ENCODE data around the gene KPTN.

KPTN gene

DNA sequence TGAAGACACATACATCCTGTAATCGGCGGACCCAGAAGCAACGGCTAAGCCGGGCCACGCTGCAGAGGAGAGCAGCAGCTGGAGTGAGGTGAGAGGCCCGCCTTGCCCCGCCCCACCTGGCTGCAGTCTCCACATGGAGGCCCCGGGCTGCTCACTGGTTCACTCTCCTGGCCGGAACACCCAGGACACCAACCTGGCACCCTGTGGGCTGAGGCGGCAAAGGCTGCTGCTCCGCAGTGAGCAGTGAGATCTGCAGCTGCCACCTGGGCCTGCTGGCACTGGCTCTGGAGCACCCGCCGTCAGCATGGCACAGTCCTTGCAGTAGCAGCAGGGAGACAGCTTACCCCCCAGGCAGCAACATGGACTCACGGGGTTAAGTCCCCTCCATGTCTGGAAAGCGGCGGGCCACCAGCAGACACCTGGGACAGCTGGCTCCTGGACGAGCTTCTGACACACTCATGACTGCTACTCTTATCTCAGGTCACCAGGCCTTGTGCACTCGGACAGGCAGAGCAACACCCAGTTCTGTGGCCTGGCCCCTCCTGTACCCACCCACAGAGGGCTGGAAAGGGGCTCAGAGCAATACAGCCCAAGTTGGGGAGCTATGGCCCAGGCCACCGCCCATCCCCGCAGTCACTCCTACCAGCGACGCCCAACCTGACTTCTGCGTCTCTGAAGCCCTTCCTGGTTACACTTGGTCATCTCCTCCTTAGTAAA is 13.2 kb upstream of the KPTN start:
- Histone ChIP-seq H3K9me3 (no peaks in the 10 kb centered on the region), H3K27ac (no peak overlapping the region), H3K4me3 (ENCODE audit: low read depth in 1 of 2, low read length in 1 of 2) (no peak overlapping the region), H3K36me3 (peaks cover 97% of the 10 kb centered on the region), H3K27me3 (no peaks in the 10 kb centered on the region), H3K4me1 (ENCODE audit: control insufficient read depth in 1 of 2, insufficient read depth in 1 of 2, low read depth in 1 of 2, low read length in 1 of 2) (no peaks in the 10 kb centered on the region)
- TF ChIP-seq, protein P1, sequence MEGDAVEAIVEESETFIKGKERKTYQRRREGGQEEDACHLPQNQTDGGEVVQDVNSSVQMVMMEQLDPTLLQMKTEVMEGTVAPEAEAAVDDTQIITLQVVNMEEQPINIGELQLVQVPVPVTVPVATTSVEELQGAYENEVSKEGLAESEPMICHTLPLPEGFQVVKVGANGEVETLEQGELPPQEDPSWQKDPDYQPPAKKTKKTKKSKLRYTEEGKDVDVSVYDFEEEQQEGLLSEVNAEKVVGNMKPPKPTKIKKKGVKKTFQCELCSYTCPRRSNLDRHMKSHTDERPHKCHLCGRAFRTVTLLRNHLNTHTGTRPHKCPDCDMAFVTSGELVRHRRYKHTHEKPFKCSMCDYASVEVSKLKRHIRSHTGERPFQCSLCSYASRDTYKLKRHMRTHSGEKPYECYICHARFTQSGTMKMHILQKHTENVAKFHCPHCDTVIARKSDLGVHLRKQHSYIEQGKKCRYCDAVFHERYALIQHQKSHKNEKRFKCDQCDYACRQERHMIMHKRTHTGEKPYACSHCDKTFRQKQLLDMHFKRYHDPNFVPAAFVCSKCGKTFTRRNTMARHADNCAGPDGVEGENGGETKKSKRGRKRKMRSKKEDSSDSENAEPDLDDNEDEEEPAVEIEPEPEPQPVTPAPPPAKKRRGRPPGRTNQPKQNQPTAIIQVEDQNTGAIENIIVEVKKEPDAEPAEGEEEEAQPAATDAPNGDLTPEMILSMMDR (IDR thresholded peaks at IDR 0.05) = no peak

DNA sequence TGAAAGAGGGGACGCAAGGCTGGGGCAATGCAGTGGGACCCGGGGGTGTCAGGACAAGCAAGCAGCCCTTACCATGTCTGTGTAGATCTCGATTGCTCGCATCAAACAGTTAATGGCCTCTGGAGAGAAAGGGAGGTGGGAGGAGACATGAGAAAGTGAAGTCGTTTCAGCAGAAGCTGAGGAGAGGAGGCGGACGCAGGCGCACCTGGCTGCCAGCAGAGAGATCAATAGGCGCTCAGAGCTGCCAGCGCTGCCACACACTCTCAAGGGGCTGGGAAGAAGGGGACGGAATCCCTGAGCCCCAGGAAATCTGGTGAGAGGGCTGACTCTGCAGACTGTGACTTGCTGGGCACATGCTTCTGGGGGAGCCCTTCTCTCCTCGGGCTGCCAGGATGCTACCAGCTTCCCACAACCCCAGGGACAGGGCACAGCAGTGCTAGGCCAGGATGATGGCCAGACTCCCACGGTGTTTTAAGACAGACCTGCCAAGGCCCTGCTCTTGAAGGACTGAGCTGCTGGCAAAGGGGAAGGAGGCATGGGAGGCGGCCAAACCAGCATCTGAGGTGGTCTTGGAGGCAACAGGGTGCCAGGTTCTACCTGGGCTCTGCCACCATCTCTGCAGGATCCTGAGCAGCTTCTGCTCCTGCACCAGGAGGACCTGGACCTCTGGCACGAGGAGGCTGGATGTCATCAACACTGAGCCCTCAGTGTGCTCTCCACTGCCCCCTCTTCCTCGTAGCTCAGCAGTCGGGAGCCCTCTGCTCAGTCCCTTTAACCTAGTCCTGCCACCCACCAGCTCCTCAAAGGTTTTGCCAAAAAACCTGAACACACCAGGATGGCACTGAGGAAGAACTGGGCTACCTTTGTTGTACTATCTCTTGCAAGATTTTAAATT is 11.7 kb upstream of the KPTN start:
- H3K4me3 ChIP-seq (ENCODE audit: low read depth in 1 of 2, low read length in 1 of 2) = no peak overlapping the region
- H3K4me1 ChIP-seq (ENCODE audit: control insufficient read depth in 1 of 2, insufficient read depth in 1 of 2, low read depth in 1 of 2, low read length in 1 of 2) = no peaks in the 10 kb centered on the region
- H3K27ac ChIP-seq = no peak overlapping the region
- no peaks in the 10 kb centered on the region for H3K27me3 ChIP-seq
- H3K36me3 ChIP-seq = peaks cover 98% of the 10 kb centered on the region
- TF ChIP-seq, protein P1 (IDR thresholded peaks at IDR 0.05) = no peak
- no peaks in the 10 kb centered on the region for H3K9me3 ChIP-seq

DNA sequence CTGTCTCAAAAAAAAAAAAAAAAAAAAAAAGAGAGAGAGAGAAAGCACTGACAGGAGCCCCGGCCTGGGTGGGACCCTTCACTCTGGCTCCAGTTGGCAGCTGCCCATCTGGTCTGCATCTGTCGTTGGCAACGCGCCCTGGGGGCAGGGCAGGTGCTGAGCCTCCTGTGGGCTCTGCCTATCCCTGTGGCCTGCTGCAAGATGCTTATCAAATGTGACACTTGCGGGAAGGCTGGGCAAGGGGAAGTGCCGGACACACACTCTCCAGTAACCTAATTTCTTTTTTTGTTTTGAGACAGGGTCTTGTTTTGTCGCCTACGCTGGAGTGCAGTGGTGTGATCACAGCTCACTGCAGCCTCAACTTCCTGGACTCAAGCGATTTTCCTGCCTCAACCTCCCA is 10.7 kb upstream of the KPTN start:
- Histone ChIP-seq H3K4me1 (ENCODE audit: control insufficient read depth in 1 of 2, insufficient read depth in 1 of 2, low read depth in 1 of 2, low read length in 1 of 2) (no peaks in the 10 kb centered on the region), H3K36me3 (peaks cover 98% of the 10 kb centered on the region), H3K27ac (no peak overlapping the region), H3K4me3 (ENCODE audit: low read depth in 1 of 2, low read length in 1 of 2) (no peak overlapping the region), H3K9me3 (no peaks in the 10 kb centered on the region), H3K27me3 (no peaks in the 10 kb centered on the region)
- TF ChIP-seq, protein P1 (IDR thresholded peaks at IDR 0.05) = no peak

DNA sequence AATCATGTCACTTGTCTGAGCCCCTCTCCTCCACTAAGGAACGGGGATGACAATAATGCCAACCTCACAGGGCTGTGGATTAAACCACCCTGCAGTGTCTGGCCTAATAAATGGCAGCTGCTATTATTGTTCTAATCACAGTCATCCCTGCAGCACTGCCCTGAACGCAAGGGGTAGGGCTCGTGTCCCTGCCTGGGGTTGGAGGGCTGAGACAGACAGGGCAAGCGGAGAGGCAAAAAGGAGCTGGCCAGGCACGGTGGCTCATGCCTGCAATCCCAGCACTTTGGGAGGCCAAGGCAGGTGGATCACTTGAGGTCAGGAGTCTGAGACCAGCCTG is 10.2 kb upstream of the KPTN start:
- no peak overlapping the region for H3K4me3 ChIP-seq (ENCODE audit: low read depth in 1 of 2, low read length in 1 of 2)
- H3K27ac ChIP-seq = no peak overlapping the region
- H3K36me3 ChIP-seq = peaks cover 98% of the 10 kb centered on the region
- H3K27me3 ChIP-seq = no peaks in the 10 kb centered on the region
- H3K4me1 ChIP-seq (ENCODE audit: control insufficient read depth in 1 of 2, insufficient read depth in 1 of 2, low read depth in 1 of 2, low read length in 1 of 2) = no peaks in the 10 kb centered on the region
- TF ChIP-seq, protein P1 (IDR thresholded peaks at IDR 0.05) = no peak
- no peaks in the 10 kb centered on the region for H3K9me3 ChIP-seq

DNA sequence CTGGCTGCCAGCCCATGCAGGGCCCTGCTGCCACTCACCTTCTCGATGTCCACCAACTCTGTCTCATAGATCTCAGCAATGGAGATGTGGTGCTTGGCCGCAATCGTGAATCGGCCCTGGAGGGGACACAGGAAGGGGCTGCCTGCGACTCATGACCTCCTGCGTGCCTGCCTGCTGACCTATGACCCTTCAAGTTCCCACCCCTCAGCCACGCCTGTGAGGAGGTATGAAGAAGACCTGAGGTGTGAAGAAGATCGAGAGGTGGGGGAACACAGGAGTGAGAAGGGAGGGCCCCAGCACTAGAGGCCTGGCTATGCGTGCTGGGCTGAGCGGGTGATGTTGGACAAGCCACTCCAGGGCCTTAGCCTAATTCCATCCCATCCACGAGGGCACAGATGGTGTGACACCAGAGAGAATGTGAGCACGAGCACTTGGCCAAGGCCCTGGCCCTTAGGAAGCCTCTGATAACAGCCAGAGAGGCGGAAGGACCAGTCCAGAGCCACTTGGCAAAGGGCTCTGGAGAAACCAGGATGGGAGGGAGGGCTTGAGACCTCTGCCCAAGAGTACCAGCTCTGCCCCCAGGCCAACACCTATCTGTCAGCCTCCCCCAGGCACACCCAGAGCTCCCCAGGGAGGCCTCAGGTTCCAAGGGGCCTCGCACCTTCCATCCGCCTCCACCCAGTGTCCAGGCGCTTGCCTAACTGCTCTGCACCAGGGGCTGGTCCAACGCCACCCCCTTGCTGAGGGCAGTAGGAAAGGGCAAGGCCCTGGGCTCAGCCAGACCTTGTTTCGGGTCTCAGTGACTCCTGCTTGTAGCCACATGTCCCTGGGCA is 9.6 kb upstream of the KPTN start:
- Histone ChIP-seq H3K4me3 (ENCODE audit: low read depth in 1 of 2, low read length in 1 of 2) (no peak overlapping the region), H3K4me1 (ENCODE audit: control insufficient read depth in 1 of 2, insufficient read depth in 1 of 2, low read depth in 1 of 2, low read length in 1 of 2) (no peaks in the 10 kb centered on the region), H3K36me3 (peaks cover 97% of the 10 kb centered on the region), H3K27ac (no peak overlapping the region), H3K9me3 (no peaks in the 10 kb centered on the region), H3K27me3 (no peaks in the 10 kb centered on the region)
- TF ChIP-seq, protein P1 (IDR thresholded peaks at IDR 0.05) = no peak

Data from neutrophil (primary cell).